HCT116 (cell line): ENCODE measurements around the gene FBXO31. TPM values are rescaled to one million over a fixed set of nuclear protein-coding genes. Genes with fewer than 3 reads are reported as not detected.

Source experiments
- ATAC-seq: fragments of 200-7000 bp; cut with Tn5 transposase; 2 replicates; pipeline ENCODE4 v1.9.1; 2020; ENCODE audit warnings: mild to moderate bottlenecking, moderate library complexity
- BruUV-seq: library from RNA; stranded (reverse); fragments of 400-500 nt; replicated peaks from 2 replicates; lab custom pipeline; 2021; lab: Mats Ljungman, UMichigan
- CTCF ChIA-PET: fragments of 300-600 bp; sonication (Branson Sonifier 250); formaldehyde crosslinking; loops from one replicate; lab custom pipeline; 2021; ENCODE audit warnings: antibody characterized with exemption; lab: Charles Lee
- POLR2A ChIA-PET: fragments of 300-600, 350-600 bp; sonication (Branson Sonifier 250); formaldehyde crosslinking; loops from one replicate; lab custom pipeline; 2021; ENCODE audit warnings: antibody characterized with exemption; lab: Charles Lee
- RAD21 ChIA-PET, 2 experiments: fragments of 300-600 bp; sonication (Branson Sonifier 250); formaldehyde crosslinking; loops; one replicate each; lab custom pipeline; 2023; ENCODE audit warnings: low total read pairs in 2 of 2; ENCODE audit not compliant: uncharacterized antibody in 2 of 2, unreplicated experiment in 2 of 2, low non-redundant PET in 1 of 2; lab: Charles Lee
- DNase-seq: peaks from one replicate; pipeline ENCODE4 v3.0.0-alpha.2; 2010; ENCODE audit warnings: low read depth, low spot score
- H2AFZ ChIP-seq: fragments of 200-600 bp; shearing (Covaris generic), sonication (generic); 2 replicates; pipeline ENCODE4 v1.6.1; 2017; ENCODE audit warnings: low read depth, mixed run types, mixed read lengths, antibody characterized with exemption, low read length; ENCODE audit not compliant: poor library complexity, severe bottlenecking
- H3K27ac ChIP-seq: 2 replicates; pipeline ENCODE4 v1.5.1; 2012; ENCODE audit warnings: low read depth, low read length
- H3K27me3 ChIP-seq: fragments of 200-600 bp; sonication (generic); 2 replicates; pipeline ENCODE4 v1.6.1; 2016; ENCODE audit warnings: mixed run types, low read length, mixed read lengths; ENCODE audit not compliant: insufficient read depth
- H3K36me3 ChIP-seq, 2 experiments: fragments of 200-500 bp in 1 of 2; fragments of 200-600 bp in 1 of 2; sonication (Bioruptor generic) in 1 of 2; sonication (generic) in 1 of 2; 2 replicates each; pipeline versions ENCODE4 v1.5.1 to v1.6.1; 2014 to 2016; ENCODE audit warnings: low read length in 2 of 2, inconsistent platforms in 1 of 2, mixed read lengths in 1 of 2, mixed run types in 1 of 2; ENCODE audit not compliant: insufficient read depth in 2 of 2, control insufficient read depth in 1 of 2
- H3K4me1 ChIP-seq, 2 experiments: fragments of 200-600 bp in 1 of 2; sonication (generic) in 1 of 2; 2 replicates each; pipeline versions ENCODE4 v1.5.1 to v1.6.1; 2012 to 2017; ENCODE audit warnings: low read length in 2 of 2, inconsistent platforms in 1 of 2, mild to moderate bottlenecking in 1 of 2, mixed read lengths in 1 of 2, mixed run types in 1 of 2, moderate library complexity in 1 of 2; ENCODE audit not compliant: insufficient read depth in 2 of 2, control insufficient read depth in 1 of 2
- H3K4me2 ChIP-seq: fragments of 200-600 bp; sonication (generic); 2 replicates; pipeline ENCODE4 v1.6.1; 2017; ENCODE audit warnings: mixed run types, low read length, mixed read lengths
- H3K4me3 ChIP-seq, 2 experiments: fragments of 200-600 bp in 1 of 2; sonication (generic) in 1 of 2; replicated peaks in 1 of 2; 2 replicates each; pipeline ENCODE4 v1.5.1; 2011 to 2016; ENCODE audit warnings: low read length in 2 of 2, control low read depth in 1 of 2, low read depth in 1 of 2, mild to moderate bottlenecking in 1 of 2, mixed read lengths in 1 of 2, mixed run types in 1 of 2
- H3K79me2 ChIP-seq: fragments of 200-600 bp; sonication (generic); 2 replicates; pipeline ENCODE4 v1.6.1; 2017; ENCODE audit warnings: mild to moderate bottlenecking, mixed run types, low read length, moderate library complexity, mixed read lengths; ENCODE audit not compliant: insufficient read depth
- H3K9ac ChIP-seq: fragments of 200-600 bp; sonication (generic); 2 replicates; pipeline ENCODE4 v1.6.1; 2016; ENCODE audit warnings: low read length, mixed read lengths
- H3K9me2 ChIP-seq: fragments of 200-600 bp; sonication (generic), shearing (Covaris generic); 2 replicates; pipeline ENCODE4 v1.6.1; 2017; ENCODE audit warnings: mixed run types, mild to moderate bottlenecking, moderate library complexity; ENCODE audit not compliant: insufficient read depth
- H3K9me3 ChIP-seq, 2 experiments: fragments of 200-500 bp in 1 of 2; fragments of 200-600 bp in 1 of 2; sonication (Bioruptor generic) in 1 of 2; sonication (generic) in 1 of 2; 2 replicates each; pipeline ENCODE4 v1.6.1; 2014 to 2017; ENCODE audit warnings: low read length in 2 of 2, mixed read lengths in 2 of 2, inconsistent platforms in 1 of 2, low read depth in 1 of 2, mild to moderate bottlenecking in 1 of 2, mixed run types in 1 of 2, moderate library complexity in 1 of 2; ENCODE audit not compliant: control insufficient read depth in 1 of 2, insufficient read depth in 1 of 2
- H4K20me1 ChIP-seq: fragments of 200-600 bp; sonication (generic), shearing (Covaris generic); 2 replicates; pipeline ENCODE4 v1.6.1; 2017; ENCODE audit warnings: mixed run types, mild to moderate bottlenecking, moderate library complexity; ENCODE audit not compliant: insufficient read depth
- CBX3 ChIP-seq: IDR thresholded peaks from 2 replicates; pipeline ENCODE4 v1.6.1; 2012; ENCODE audit warnings: low read depth
- CEBPB ChIP-seq: IDR thresholded peaks from 2 replicates; pipeline ENCODE4 v1.6.1; 2012; ENCODE audit warnings: low read depth
- EGR1 ChIP-seq: IDR thresholded peaks from 2 replicates; pipeline ENCODE4 v1.6.1; 2012; ENCODE audit warnings: low read depth
- EZH2 ChIP-seq: fragments of 200-600 bp; sonication (generic); IDR thresholded peaks from 2 replicates; pipeline ENCODE4 v1.6.1; 2017; ENCODE audit warnings: antibody characterized with exemption, mixed run types
- EZH2phosphoT487 ChIP-seq: fragments of 200-600 bp; IDR thresholded peaks from 2 replicates; pipeline ENCODE4 v1.6.1; 2018; ENCODE audit warnings: antibody characterized with exemption, borderline replicate concordance
- FOSL1 ChIP-seq: IDR thresholded peaks from 2 replicates; pipeline ENCODE4 v1.6.1; 2012; ENCODE audit warnings: low read depth
- JUND ChIP-seq: IDR thresholded peaks from 2 replicates; pipeline ENCODE4 v1.6.1; 2012
- POLR2A ChIP-seq: IDR thresholded peaks from 2 replicates; pipeline ENCODE4 v1.7.0; 2011; ENCODE audit warnings: borderline replicate concordance; ENCODE audit not compliant: insufficient read depth, insufficient read length; ENCODE audit errors: extremely low read depth
- POLR2AphosphoS5 ChIP-seq: IDR thresholded peaks from 2 replicates; pipeline ENCODE4 v1.6.1; 2011; ENCODE audit warnings: mild to moderate bottlenecking, low read depth, low read length, moderate library complexity
- RAD21 ChIP-seq: IDR thresholded peaks from 2 replicates; pipeline ENCODE4 v1.6.1; 2012; ENCODE audit warnings: low read depth, mild to moderate bottlenecking
- SIN3A ChIP-seq: IDR thresholded peaks from 2 replicates; pipeline ENCODE4 v1.6.1; 2012; ENCODE audit warnings: low read depth
- SRF ChIP-seq: IDR thresholded peaks from 2 replicates; pipeline ENCODE4 v1.6.1; 2012; ENCODE audit warnings: low read depth
- TCF7L2 ChIP-seq: IDR thresholded peaks from 2 replicates; pipeline ENCODE4 v1.7.0; 2011; ENCODE audit warnings: borderline replicate concordance, inconsistent platforms; ENCODE audit not compliant: insufficient read depth, insufficient read length; ENCODE audit errors: extremely low read depth
- ZFX ChIP-seq: fragments of 450-650 bp; IDR thresholded peaks from 2 replicates; pipeline ENCODE4 v1.6.1; 2017
- ZNF274 ChIP-seq: fragments of 200-500 bp; sonication (Bioruptor generic); IDR thresholded peaks from 2 replicates; pipeline ENCODE4 v1.6.1; 2014; ENCODE audit warnings: mild to moderate bottlenecking, low read depth, low read length, inconsistent platforms
- intact Hi-C: fragments of 100-400 bp; cut with micrococcal nuclease; formaldehyde crosslinking; loops from 2 replicates; pipeline ENCODE4 v1.10.0; 2022
- total RNA-seq: library from RNA; stranded (reverse); gene quantifications from one replicate; pipeline ENCODE4 v1.2.1, GENCODE V29; 2021; ENCODE audit not compliant: unreplicated experiment
- TF ChIP-seq, protein P1 (sequence below): IDR thresholded peaks from 2 replicates; pipeline ENCODE4 v1.6.1; 2012; ENCODE audit warnings: low read depth
- TF ChIP-seq, protein P2 (sequence below): IDR thresholded peaks from 2 replicates; pipeline ENCODE4 v1.6.1; 2012

The FBXO31 gene
- total RNA-seq, 1 experiment from 2014 or later, result 52.1 TPM

DNA sequence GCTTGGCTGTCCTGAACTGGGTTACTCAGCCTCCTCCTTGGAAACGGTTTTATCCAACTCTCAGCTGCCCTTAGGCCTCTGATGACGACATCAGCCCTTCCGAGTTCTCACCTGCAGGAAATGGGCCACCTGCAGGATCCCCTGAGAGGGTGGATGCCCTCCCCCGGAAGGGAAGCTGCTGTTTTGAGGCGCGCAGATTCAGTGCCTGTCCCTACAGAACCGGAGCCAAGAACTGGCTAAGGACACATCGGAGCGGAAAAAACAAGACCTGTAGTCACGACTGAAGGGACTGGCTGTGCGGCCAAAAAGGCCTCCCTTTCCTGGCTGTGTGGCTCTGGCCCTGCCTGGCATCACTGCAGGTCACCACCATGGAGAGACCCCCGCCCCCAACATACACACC is 54.7 kb downstream of the FBXO31 start:
- DNase-seq, result no peak

More for the DNA sequence above, 54.7 kb downstream of the FBXO31 start:
- ChIA-PET CTCF (no interaction called here), POLR2A (no interaction called here), RAD21 (no interaction called here)
- Histone ChIP-seq H4K20me1 (peaks cover 6% of the 10 kb centered on the region; the same call in 1 of the 2 replicates), H3K9me3 (no peaks in the 10 kb centered on the region), H3K4me3 (no peak overlapping the region), H3K27me3 (no peaks in the 10 kb centered on the region), H3K4me1 (peaks cover 0 to 5% of the 10 kb centered on the region in 2 experiments; a peak in 2 of 4 replicates), H2AFZ (no peak overlapping the region), H3K79me2 (peaks cover 3% of the 10 kb centered on the region; the same call in 1 of the 2 replicates), H3K4me2 (no peak overlapping the region), H3K9me2 (no peaks in the 10 kb centered on the region), H3K9ac (no peak overlapping the region), H3K36me3 (peaks cover 20 to 22% of the 10 kb centered on the region in 2 experiments; a peak in 2 of 4 replicates), H3K27ac (no peak overlapping the region)
- intact Hi-C loops, result no loop called here
- ATAC-seq, result no peak
- BruUV-seq, result no TSS peak
- no peak for TF ChIP-seq CBX3
- no peak for TF ChIP-seq RAD21
- TF ChIP-seq JUND, result no peak
- TF ChIP-seq SIN3A, result no peak
- TF ChIP-seq ZFX, result no peak
- no peak for TF ChIP-seq TCF7L2
- no peak for TF ChIP-seq CEBPB
- TF ChIP-seq POLR2A, result no peak
- TF ChIP-seq, protein P1, sequence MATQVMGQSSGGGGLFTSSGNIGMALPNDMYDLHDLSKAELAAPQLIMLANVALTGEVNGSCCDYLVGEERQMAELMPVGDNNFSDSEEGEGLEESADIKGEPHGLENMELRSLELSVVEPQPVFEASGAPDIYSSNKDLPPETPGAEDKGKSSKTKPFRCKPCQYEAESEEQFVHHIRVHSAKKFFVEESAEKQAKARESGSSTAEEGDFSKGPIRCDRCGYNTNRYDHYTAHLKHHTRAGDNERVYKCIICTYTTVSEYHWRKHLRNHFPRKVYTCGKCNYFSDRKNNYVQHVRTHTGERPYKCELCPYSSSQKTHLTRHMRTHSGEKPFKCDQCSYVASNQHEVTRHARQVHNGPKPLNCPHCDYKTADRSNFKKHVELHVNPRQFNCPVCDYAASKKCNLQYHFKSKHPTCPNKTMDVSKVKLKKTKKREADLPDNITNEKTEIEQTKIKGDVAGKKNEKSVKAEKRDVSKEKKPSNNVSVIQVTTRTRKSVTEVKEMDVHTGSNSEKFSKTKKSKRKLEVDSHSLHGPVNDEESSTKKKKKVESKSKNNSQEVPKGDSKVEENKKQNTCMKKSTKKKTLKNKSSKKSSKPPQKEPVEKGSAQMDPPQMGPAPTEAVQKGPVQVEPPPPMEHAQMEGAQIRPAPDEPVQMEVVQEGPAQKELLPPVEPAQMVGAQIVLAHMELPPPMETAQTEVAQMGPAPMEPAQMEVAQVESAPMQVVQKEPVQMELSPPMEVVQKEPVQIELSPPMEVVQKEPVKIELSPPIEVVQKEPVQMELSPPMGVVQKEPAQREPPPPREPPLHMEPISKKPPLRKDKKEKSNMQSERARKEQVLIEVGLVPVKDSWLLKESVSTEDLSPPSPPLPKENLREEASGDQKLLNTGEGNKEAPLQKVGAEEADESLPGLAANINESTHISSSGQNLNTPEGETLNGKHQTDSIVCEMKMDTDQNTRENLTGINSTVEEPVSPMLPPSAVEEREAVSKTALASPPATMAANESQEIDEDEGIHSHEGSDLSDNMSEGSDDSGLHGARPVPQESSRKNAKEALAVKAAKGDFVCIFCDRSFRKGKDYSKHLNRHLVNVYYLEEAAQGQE, result no peak
- TF ChIP-seq ZNF274, result no peak
- TF ChIP-seq POLR2AphosphoS5, result no peak
- TF ChIP-seq EZH2phosphoT487, result no peak
- TF ChIP-seq, protein P2, sequence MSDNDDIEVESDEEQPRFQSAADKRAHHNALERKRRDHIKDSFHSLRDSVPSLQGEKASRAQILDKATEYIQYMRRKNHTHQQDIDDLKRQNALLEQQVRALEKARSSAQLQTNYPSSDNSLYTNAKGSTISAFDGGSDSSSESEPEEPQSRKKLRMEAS, result no peak
- TF ChIP-seq EZH2, result no peak
- TF ChIP-seq FOSL1, result no peak
- TF ChIP-seq EGR1, result no peak
- TF ChIP-seq SRF, result no peak
